Measurements from ENCODE around the gene FAM161B. TPM values are rescaled to one million over a fixed set of nuclear protein-coding genes. Genes with fewer than 3 reads are reported as not detected.

Gene FAM161B
- total and polyA plus RNA-seq, 2 of the 13 experiments (the other 11 are each of a cell fraction or from before 2014, with no cell fraction given): 1.6 to 2.0 TPM

DNA sequence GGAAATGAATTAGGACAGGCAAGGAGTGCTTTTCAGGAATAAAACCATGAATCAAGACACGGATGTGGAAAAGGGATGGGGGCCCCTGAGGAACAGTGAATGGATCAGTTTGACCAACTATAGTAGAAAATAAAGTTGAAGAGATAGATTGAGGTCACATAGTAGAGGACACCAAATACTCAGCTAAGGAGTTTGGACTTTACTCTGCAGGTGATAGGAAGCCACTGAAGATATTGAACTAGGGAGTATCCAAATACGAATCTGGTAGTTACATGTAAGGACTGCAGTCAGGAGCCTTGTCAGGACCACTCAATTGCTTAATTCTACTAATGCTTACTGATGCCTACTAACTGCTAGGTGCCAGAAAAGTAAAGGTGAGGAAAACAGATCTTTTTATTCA lies 48.8 kb upstream of the FAM161B start:
- Histone ChIP-seq H4K20me1 (ENCODE audit: insufficient read depth, low read length) (no peaks in the 10 kb centered on the region), H3K36me3 (replicated peaks in 1 of 2; ENCODE audit: control insufficient read depth in 1 of 2, insufficient read depth in 2 of 2, low read length in 2 of 2) (peaks cover 3 to 8% of the 10 kb centered on the region in 2 experiments; a peak in 2 of 5 replicates), H3K9ac (ENCODE audit: insufficient read depth, low read depth, low read length) (peak overlapping the region; percentile 65), H3K27me3 (ENCODE audit: control insufficient read depth in 1 of 2, insufficient read depth in 2 of 2, low read length in 2 of 2) (no peaks in the 10 kb centered on the region), H3K4me1 (ENCODE audit: insufficient read depth, low read length) (peaks cover 73% of the 10 kb centered on the region), H3K27ac (ENCODE audit: extremely low read length, insufficient read depth, low read length) (peak overlapping the region; percentile 95), H3K79me2 (ENCODE audit: insufficient read depth, low read length) (peaks cover 2% of the 10 kb centered on the region), H3K4me2 (ENCODE audit: low read depth, low read length) (peak overlapping the region; percentile 82), H3K9me3 (ENCODE audit: low read length) (no peaks in the 10 kb centered on the region), H2AFZ (ENCODE audit: low read length) (no peak overlapping the region), H3K4me3 (replicated peaks in 1 of 3; ENCODE audit: insufficient read depth in 1 of 3, low read depth in 2 of 3, low read length in 3 of 3) (peak overlapping the region; percentile 23 to 53 (median 30); a peak in 5 of 6 replicates)
- in situ Hi-C loops (cut with HindIII; ENCODE audit: extremely low pct_ligation_motif_present, low pct_unique_long_range_greater_than_20kb): no loop called here
- DNase-seq (ENCODE audit: low spot score) (peak; percentile 20), FAIRE-seq (no peak), ATAC-seq (peak; percentile 3; the same call in 1 of the 3 replicates)
- 8% methylated on average over 2 of the region's 2 CpGs for WGBS (ENCODE audit: low lambda C conversion rate)
- intact Hi-C loops (cut with micrococcal nuclease; ENCODE audit: unreplicated experiment): loop anchor here (5.0 kb wide), 1 partner anchor 39 kb away; no protein-coding TSS in a partner anchor
- BruUV-seq (replicated peaks): no TSS peak
- CTCF ChIA-PET (ENCODE audit: low intra/inter-chr PET ratio, low total read pairs): no interaction called here
- POLR2A ChIA-PET: interaction anchor here (1.0 to 5.4 kb wide), 4 partner anchors 15 to 147 kb away, joined by 3 to 70 read pairs (median 30); partner anchors contain the start of genes BBOF1, ENTPD5, PTGR2 and ZNF410
- TF ChIP-seq ZNF224 (CRISPR knock-in tag; IDR thresholded peaks at IDR 0.05): no peak
- TF ChIP-seq GFI1 (CRISPR knock-in tag; IDR thresholded peaks at IDR 0.05; ENCODE audit: borderline replicate concordance): no peak
- TF ChIP-seq, protein P1, sequence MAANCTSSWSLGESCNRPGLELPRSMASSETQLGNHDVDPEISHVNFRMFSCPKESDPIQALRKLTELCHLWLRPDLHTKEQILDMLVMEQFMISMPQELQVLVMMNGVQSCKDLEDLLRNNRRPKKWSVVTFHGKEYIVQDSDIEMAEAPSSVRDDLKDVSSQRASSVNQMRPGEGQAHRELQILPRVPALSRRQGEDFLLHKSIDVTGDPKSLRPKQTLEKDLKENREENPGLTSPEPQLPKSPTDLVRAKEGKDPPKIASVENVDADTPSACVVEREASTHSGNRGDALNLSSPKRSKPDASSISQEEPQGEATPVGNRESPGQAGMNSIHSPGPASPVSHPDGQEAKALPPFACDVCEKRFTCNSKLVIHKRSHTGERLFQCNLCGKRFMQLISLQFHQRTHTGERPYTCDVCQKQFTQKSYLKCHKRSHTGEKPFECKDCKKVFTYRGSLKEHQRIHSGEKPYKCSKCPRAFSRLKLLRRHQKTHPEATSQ (CRISPR knock-in tag; IDR thresholded peaks at IDR 0.05; ENCODE audit: borderline replicate concordance): no peak
- TF ChIP-seq CENPT (CRISPR knock-in tag; IDR thresholded peaks at IDR 0.05; ENCODE audit: low read depth): no peak
- no peak for TF ChIP-seq AGO1 (IDR thresholded peaks at IDR 0.05; ENCODE audit: low read depth, low read length, poor library complexity, severe bottlenecking)
- TF ChIP-seq FOXP1 (IDR thresholded peaks at IDR 0.05): no peak
- TF ChIP-seq FOXP1 (CRISPR knock-in tag; IDR thresholded peaks at IDR 0.05): no peak
- no peak for TF ChIP-seq DR1 (CRISPR knock-in tag; IDR thresholded peaks at IDR 0.05)
- TF ChIP-seq ZNF333 (CRISPR knock-in tag; IDR thresholded peaks at IDR 0.05; ENCODE audit: borderline replicate concordance): no peak
- TF ChIP-seq ZNF296 (CRISPR knock-in tag; conservative IDR thresholded peaks at IDR 0.05): no peak
- TF ChIP-seq, protein P2, sequence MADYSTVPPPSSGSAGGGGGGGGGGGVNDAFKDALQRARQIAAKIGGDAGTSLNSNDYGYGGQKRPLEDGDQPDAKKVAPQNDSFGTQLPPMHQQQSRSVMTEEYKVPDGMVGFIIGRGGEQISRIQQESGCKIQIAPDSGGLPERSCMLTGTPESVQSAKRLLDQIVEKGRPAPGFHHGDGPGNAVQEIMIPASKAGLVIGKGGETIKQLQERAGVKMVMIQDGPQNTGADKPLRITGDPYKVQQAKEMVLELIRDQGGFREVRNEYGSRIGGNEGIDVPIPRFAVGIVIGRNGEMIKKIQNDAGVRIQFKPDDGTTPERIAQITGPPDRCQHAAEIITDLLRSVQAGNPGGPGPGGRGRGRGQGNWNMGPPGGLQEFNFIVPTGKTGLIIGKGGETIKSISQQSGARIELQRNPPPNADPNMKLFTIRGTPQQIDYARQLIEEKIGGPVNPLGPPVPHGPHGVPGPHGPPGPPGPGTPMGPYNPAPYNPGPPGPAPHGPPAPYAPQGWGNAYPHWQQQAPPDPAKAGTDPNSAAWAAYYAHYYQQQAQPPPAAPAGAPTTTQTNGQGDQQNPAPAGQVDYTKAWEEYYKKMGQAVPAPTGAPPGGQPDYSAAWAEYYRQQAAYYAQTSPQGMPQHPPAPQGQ (CRISPR knock-in tag; IDR thresholded peaks at IDR 0.05; ENCODE audit: borderline replicate concordance): no peak
- TF ChIP-seq, protein P3, sequence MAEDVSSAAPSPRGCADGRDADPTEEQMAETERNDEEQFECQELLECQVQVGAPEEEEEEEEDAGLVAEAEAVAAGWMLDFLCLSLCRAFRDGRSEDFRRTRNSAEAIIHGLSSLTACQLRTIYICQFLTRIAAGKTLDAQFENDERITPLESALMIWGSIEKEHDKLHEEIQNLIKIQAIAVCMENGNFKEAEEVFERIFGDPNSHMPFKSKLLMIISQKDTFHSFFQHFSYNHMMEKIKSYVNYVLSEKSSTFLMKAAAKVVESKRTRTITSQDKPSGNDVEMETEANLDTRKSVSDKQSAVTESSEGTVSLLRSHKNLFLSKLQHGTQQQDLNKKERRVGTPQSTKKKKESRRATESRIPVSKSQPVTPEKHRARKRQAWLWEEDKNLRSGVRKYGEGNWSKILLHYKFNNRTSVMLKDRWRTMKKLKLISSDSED (CRISPR knock-in tag; IDR thresholded peaks at IDR 0.05): no peak
- TF ChIP-seq ZNF7 (CRISPR knock-in tag; IDR thresholded peaks at IDR 0.05): no peak
- TF ChIP-seq, protein P4, sequence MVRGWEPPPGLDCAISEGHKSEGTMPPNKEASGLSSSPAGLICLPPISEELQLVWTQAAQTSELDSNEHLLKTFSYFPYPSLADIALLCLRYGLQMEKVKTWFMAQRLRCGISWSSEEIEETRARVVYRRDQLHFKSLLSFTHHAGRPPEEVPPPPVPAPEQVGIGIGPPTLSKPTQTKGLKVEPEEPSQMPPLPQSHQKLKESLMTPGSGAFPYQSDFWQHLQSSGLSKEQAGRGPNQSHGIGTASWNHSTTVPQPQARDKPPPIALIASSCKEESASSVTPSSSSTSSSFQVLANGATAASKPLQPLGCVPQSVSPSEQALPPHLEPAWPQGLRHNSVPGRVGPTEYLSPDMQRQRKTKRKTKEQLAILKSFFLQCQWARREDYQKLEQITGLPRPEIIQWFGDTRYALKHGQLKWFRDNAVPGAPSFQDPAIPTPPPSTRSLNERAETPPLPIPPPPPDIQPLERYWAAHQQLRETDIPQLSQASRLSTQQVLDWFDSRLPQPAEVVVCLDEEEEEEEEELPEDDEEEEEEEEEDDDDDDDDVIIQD (CRISPR knock-in tag; IDR thresholded peaks at IDR 0.05; ENCODE audit: low read depth): no peak
- TF ChIP-seq NFRKB (IDR thresholded peaks at IDR 0.05): no peak
- TF ChIP-seq, protein P5, sequence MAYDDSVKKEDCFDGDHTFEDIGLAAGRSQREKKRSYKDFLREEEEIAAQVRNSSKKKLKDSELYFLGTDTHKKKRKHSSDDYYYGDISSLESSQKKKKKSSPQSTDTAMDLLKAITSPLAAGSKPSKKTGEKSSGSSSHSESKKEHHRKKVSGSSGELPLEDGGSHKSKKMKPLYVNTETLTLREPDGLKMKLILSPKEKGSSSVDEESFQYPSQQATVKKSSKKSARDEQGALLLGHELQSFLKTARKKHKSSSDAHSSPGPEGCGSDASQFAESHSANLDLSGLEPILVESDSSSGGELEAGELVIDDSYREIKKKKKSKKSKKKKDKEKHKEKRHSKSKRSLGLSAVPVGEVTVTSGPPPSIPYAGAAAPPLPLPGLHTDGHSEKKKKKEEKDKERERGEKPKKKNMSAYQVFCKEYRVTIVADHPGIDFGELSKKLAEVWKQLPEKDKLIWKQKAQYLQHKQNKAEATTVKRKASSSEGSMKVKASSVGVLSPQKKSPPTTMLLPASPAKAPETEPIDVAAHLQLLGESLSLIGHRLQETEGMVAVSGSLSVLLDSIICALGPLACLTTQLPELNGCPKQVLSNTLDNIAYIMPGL (CRISPR knock-in tag; IDR thresholded peaks at IDR 0.05; ENCODE audit: borderline replicate concordance in 1 of 2, low read depth in 1 of 2): 0 out of 4 replicates have a peak, but pooled peaks of 1 of the 2 experiments have one; percentile 16

All from HepG2 (cell line).